ENCODE results near the gene DRAM2. TPM values are rescaled to one million over a fixed set of nuclear protein-coding genes. Genes with fewer than 3 reads are reported as not detected.

DRAM2 gene
- total RNA-seq, 1 donor from 2014 or later: 69.4 TPM

GRCh38 chr1:111129376-111129775 is 10.5 kb downstream of the DRAM2 start:
- DNase-seq (ENCODE audit: low read depth): no peak
- Histone ChIP-seq H3K36me3 (ENCODE audit: control insufficient read depth, insufficient read depth, low read length) (no peaks in the 10 kb centered on the region), H3K27me3 (ENCODE audit: control insufficient read depth, insufficient read depth, low read length) (no peaks in the 10 kb centered on the region), H3K4me3 (ENCODE audit: low read depth, low read length) (no peak overlapping the region)
- TF ChIP-seq CTCF (IDR thresholded peaks at IDR 0.05; ENCODE audit: insufficient read depth, low read length, poor library complexity, severe bottlenecking): no peak

- no peak for DNase-seq (ENCODE audit: low read depth)
- no peaks in the 10 kb centered on the region for H3K27me3 ChIP-seq (ENCODE audit: control insufficient read depth, insufficient read depth, low read length)
- H3K4me3 ChIP-seq (ENCODE audit: low read depth, low read length): no peak overlapping the region
- no peak for TF ChIP-seq CTCF (IDR thresholded peaks at IDR 0.05; ENCODE audit: insufficient read depth, low read length, poor library complexity, severe bottlenecking)
- H3K36me3 ChIP-seq (ENCODE audit: control insufficient read depth, insufficient read depth, low read length): no peaks in the 10 kb centered on the region
These were observed 11.8 kb downstream of the DRAM2 start for GRCh38 chr1:111127923-111128643.

- DNase-seq (ENCODE audit: low read depth): no peak
- TF ChIP-seq CTCF (IDR thresholded peaks at IDR 0.05; ENCODE audit: insufficient read depth, low read length, poor library complexity, severe bottlenecking): no peak
- Histone ChIP-seq H3K27me3 (ENCODE audit: control insufficient read depth, insufficient read depth, low read length) (no peaks in the 10 kb centered on the region), H3K4me3 (ENCODE audit: low read depth, low read length) (no peak overlapping the region), H3K36me3 (ENCODE audit: control insufficient read depth, insufficient read depth, low read length) (no peaks in the 10 kb centered on the region)
These were observed 13.5 kb downstream of the DRAM2 start for GRCh38 chr1:111126354-111126753.

- DNase-seq (ENCODE audit: low read depth): no peak
- no peaks in the 10 kb centered on the region for H3K36me3 ChIP-seq (ENCODE audit: control insufficient read depth, insufficient read depth, low read length)
- no peaks in the 10 kb centered on the region for H3K27me3 ChIP-seq (ENCODE audit: control insufficient read depth, insufficient read depth, low read length)
- no peak for TF ChIP-seq CTCF (IDR thresholded peaks at IDR 0.05; ENCODE audit: insufficient read depth, low read length, poor library complexity, severe bottlenecking)
- no peak overlapping the region for H3K4me3 ChIP-seq (ENCODE audit: low read depth, low read length)
These were observed 23.4 kb downstream of the DRAM2 start for GRCh38 chr1:111116496-111116895.

GRCh38 chr1:111110197-111110899 is 29.5 kb downstream of the DRAM2 start:
- Histone ChIP-seq H3K36me3 (ENCODE audit: control insufficient read depth, insufficient read depth, low read length) (no peaks in the 10 kb centered on the region), H3K27me3 (ENCODE audit: control insufficient read depth, insufficient read depth, low read length) (no peaks in the 10 kb centered on the region), H3K4me3 (ENCODE audit: low read depth, low read length) (no peak overlapping the region)
- TF ChIP-seq CTCF (IDR thresholded peaks at IDR 0.05; ENCODE audit: insufficient read depth, low read length, poor library complexity, severe bottlenecking): no peak
- no peak for DNase-seq (ENCODE audit: low read depth)
